Measurements from ENCODE around the gene DVL1.

GRCh38 chr1:1354271-1355247 lies 5.3 kb upstream of the DVL1 start:
- TF ChIP-seq, protein P1, sequence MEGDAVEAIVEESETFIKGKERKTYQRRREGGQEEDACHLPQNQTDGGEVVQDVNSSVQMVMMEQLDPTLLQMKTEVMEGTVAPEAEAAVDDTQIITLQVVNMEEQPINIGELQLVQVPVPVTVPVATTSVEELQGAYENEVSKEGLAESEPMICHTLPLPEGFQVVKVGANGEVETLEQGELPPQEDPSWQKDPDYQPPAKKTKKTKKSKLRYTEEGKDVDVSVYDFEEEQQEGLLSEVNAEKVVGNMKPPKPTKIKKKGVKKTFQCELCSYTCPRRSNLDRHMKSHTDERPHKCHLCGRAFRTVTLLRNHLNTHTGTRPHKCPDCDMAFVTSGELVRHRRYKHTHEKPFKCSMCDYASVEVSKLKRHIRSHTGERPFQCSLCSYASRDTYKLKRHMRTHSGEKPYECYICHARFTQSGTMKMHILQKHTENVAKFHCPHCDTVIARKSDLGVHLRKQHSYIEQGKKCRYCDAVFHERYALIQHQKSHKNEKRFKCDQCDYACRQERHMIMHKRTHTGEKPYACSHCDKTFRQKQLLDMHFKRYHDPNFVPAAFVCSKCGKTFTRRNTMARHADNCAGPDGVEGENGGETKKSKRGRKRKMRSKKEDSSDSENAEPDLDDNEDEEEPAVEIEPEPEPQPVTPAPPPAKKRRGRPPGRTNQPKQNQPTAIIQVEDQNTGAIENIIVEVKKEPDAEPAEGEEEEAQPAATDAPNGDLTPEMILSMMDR (IDR thresholded peaks at IDR 0.05): no peak
- TF ChIP-seq POLR2A (IDR thresholded peaks at IDR 0.05): no peak
